GM23248 (cell line): Measurements from ENCODE around the gene CA5A.

Experiments
- EZH2 ChIP-seq: fragments of 200-600 bp; sonication (generic); IDR thresholded peaks from 2 replicates; pipeline ENCODE4 v1.6.1; 2018; ENCODE audit warnings: antibody characterized with exemption, mild to moderate bottlenecking; ENCODE audit not compliant: insufficient read depth, poor library complexity, severe bottlenecking
- EZH2phosphoT487 ChIP-seq: fragments of 200-600 bp; sonication (generic); IDR thresholded peaks from 2 replicates; pipeline ENCODE4 v1.6.1; 2018; ENCODE audit warnings: antibody characterized with exemption, moderate library complexity, mild to moderate bottlenecking, low read depth; ENCODE audit not compliant: insufficient read depth

DNA sequence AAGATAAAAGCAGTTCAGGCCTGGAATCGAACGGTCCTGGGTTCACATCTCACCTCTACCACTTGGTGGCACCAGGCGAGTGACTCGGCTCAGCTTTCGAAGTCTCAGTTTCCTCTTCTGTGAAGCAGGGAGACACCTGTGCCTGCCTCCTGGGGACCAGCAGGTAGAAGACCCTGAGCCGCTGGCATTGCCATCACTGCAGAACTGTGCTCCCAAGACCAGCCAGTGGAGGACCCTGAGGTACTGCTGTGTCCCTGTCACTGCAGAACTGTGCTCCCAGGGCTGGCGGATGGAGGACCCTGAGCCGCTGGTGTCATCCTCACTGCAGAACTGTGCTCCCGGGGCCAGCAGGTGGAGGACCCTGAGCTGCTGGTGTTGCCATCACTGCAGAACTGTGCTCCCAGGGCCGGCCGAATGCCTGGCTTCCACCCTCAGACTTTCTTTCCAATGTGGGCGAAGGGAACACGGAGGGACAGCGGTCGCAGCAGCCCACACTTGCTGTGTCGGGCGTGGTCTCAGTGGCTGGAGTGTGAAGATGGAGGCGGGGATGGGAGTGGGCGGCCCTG, 58.3 kb downstream of the CA5A start:
- TF ChIP-seq EZH2phosphoT487 (no peak), EZH2 (no peak)
